GM23338 (cell line): ENCODE measurements around the gene LCLAT1. TPM values are rescaled to one million over a fixed set of nuclear protein-coding genes. Genes with fewer than 3 reads are reported as not detected.

Source experiments
- ATAC-seq: fragments of 200-7000 bp; cut with Tn5 transposase; 3 replicates; pipeline ENCODE4 v1.9.1; 2020
- DNase-seq: peaks from one replicate; pipeline ENCODE4 v3.0.0-alpha.2; 2015; ENCODE audit warnings: low spot score
- H2AFZ ChIP-seq: fragments of 200-600 bp; sonication (generic); 2 replicates; pipeline ENCODE4 v1.8.0; 2016; ENCODE audit warnings: antibody characterized with exemption, mild to moderate bottlenecking, moderate library complexity
- H3F3A ChIP-seq: fragments of 200-600 bp; sonication (generic); replicated peaks from 2 replicates; pipeline ENCODE4 v1.8.0; 2017; ENCODE audit warnings: antibody characterized with exemption, mixed run types, low read depth
- H3K27ac ChIP-seq: fragments of 200-600 bp; sonication (generic); 2 replicates; pipeline ENCODE4 v1.6.1; 2016; ENCODE audit warnings: low read depth
- H3K27me3 ChIP-seq: fragments of 200-600 bp; sonication (generic); 2 replicates; pipeline ENCODE4 v1.8.0; 2016; ENCODE audit warnings: mild to moderate bottlenecking, mixed run types, moderate library complexity; ENCODE audit not compliant: insufficient read depth
- H3K36me3 ChIP-seq: fragments of 200-600 bp; sonication (generic); 2 replicates; pipeline ENCODE4 v1.8.0; 2016; ENCODE audit warnings: mild to moderate bottlenecking; ENCODE audit not compliant: insufficient read depth
- H3K4me1 ChIP-seq: fragments of 200-600 bp; sonication (generic); 2 replicates; pipeline ENCODE4 v1.8.0; 2016; ENCODE audit warnings: mild to moderate bottlenecking, moderate library complexity; ENCODE audit not compliant: insufficient read depth
- H3K4me2 ChIP-seq: fragments of 200-600 bp; sonication (generic); 2 replicates; pipeline ENCODE4 v1.7.1; 2017; ENCODE audit warnings: mixed run types
- H3K4me3 ChIP-seq: fragments of 200-600 bp; sonication (generic); 2 replicates; pipeline ENCODE4 v1.6.1; 2016; ENCODE audit warnings: mixed run types
- H3K79me2 ChIP-seq: fragments of 200-600 bp; sonication (generic); replicated peaks from 2 replicates; pipeline ENCODE4 v1.8.0; 2017; ENCODE audit warnings: mild to moderate bottlenecking; ENCODE audit not compliant: insufficient read depth
- H3K9me2 ChIP-seq: fragments of 200-600 bp; sonication (generic); 2 replicates; pipeline ENCODE4 v1.8.0; 2017; ENCODE audit not compliant: insufficient read depth
- H4K20me1 ChIP-seq: fragments of 200-600 bp; sonication (generic); replicated peaks from 2 replicates; pipeline ENCODE4 v1.8.0; 2017; ENCODE audit warnings: mild to moderate bottlenecking; ENCODE audit not compliant: insufficient read depth
- H3K27ac Mint-ChIP-seq: 2 replicates; pipeline ENCODE4 v1.8.0; 2020; ENCODE audit warnings: inconsistent platforms, mild to moderate bottlenecking, moderate library complexity, mixed read lengths
- H3K27me3 Mint-ChIP-seq: 3 replicates; pipeline ENCODE4 v1.8.0; 2022; ENCODE audit warnings: low read depth, mild to moderate bottlenecking, moderate library complexity, mixed read lengths, inconsistent platforms; ENCODE audit not compliant: insufficient read depth, poor library complexity
- H3K36me3 Mint-ChIP-seq: 3 replicates; pipeline ENCODE4 v1.8.0; 2021; ENCODE audit warnings: low read depth, mild to moderate bottlenecking, inconsistent platforms, moderate library complexity, mixed read lengths
- H3K4me1 Mint-ChIP-seq: 3 replicates; pipeline ENCODE4 v1.8.0; 2020; ENCODE audit warnings: mild to moderate bottlenecking, inconsistent platforms, mixed read lengths
- H3K4me3 Mint-ChIP-seq: 3 replicates; pipeline ENCODE4 v1.8.0; 2021; ENCODE audit warnings: moderate library complexity, mild to moderate bottlenecking, inconsistent platforms, mixed read lengths
- H3K9me3 Mint-ChIP-seq: 3 replicates; pipeline ENCODE4 v1.8.0; 2020; ENCODE audit warnings: moderate library complexity, mild to moderate bottlenecking, inconsistent platforms, mixed read lengths
- CREB1 ChIP-seq: fragments of 250-450 bp; sonication (Bioruptor Pico); IDR thresholded peaks from 2 replicates; pipeline ENCODE4 v1.5.0; 2020; ENCODE audit warnings: low read depth, mild to moderate bottlenecking, moderate library complexity
- CTCF ChIP-seq, 2 experiments: fragments of 200-600 bp in 1 of 2; sonication (generic) in 1 of 2; conservative IDR thresholded peaks; 2 replicates each; pipeline versions ENCODE4 v1.5.1 to v1.6.1; 2016 to 2017; ENCODE audit warnings: antibody characterized with exemption in 2 of 2, low read depth in 2 of 2, mild to moderate bottlenecking in 2 of 2, moderate library complexity in 1 of 2
- ETS1 ChIP-seq: IDR thresholded peaks from 2 replicates; pipeline ENCODE4 v1.6.1; 2016; ENCODE audit warnings: antibody characterized with exemption
- EZH2 ChIP-seq: fragments of 200-600 bp; sonication (generic); IDR thresholded peaks from one replicate; pipeline ENCODE4 v1.8.0; 2017; ENCODE audit warnings: antibody characterized with exemption, mild to moderate bottlenecking, low read depth; ENCODE audit not compliant: unreplicated experiment
- EZH2phosphoT487 ChIP-seq: fragments of 200-600 bp; sonication (generic); IDR thresholded peaks from one replicate; pipeline ENCODE4 v1.8.1; 2018; ENCODE audit warnings: antibody characterized with exemption; ENCODE audit not compliant: unreplicated experiment
- JUNB ChIP-seq: IDR thresholded peaks from one replicate; pipeline ENCODE4 v1.6.1; 2016; ENCODE audit warnings: antibody characterized with exemption; ENCODE audit not compliant: unreplicated experiment
- NANOG ChIP-seq: IDR thresholded peaks from 2 replicates; pipeline ENCODE4 v1.6.1; 2016; ENCODE audit warnings: antibody characterized with exemption, borderline replicate concordance
- POLR2AphosphoS5 ChIP-seq: IDR thresholded peaks from 2 replicates; pipeline ENCODE4 v1.6.1; 2016; ENCODE audit warnings: antibody characterized with exemption, low read depth
- REST ChIP-seq: IDR thresholded peaks from one replicate; pipeline ENCODE4 v1.6.1; 2018; ENCODE audit warnings: antibody characterized with exemption; ENCODE audit not compliant: unreplicated experiment
- STAT1 ChIP-seq: IDR thresholded peaks from one replicate; pipeline ENCODE4 v1.6.1; 2016; ENCODE audit warnings: antibody characterized with exemption; ENCODE audit not compliant: unreplicated experiment
- ZNF114 ChIP-seq: fragments of 250-450 bp; sonication (Bioruptor Pico); IDR thresholded peaks from 2 replicates; pipeline ENCODE4 v1.5.0; 2020; ENCODE audit warnings: mild to moderate bottlenecking, moderate library complexity
- ZNF331 ChIP-seq: fragments of 250-450 bp; sonication (Bioruptor Pico); IDR thresholded peaks from 2 replicates; pipeline ENCODE4 v1.5.0; 2020; ENCODE audit warnings: low read depth, mild to moderate bottlenecking, moderate library complexity
- ZNF462 ChIP-seq: fragments of 250-450 bp; sonication (Bioruptor Pico); IDR thresholded peaks from 2 replicates; pipeline ENCODE4 v1.5.0; 2020; ENCODE audit warnings: mild to moderate bottlenecking, moderate library complexity
- polyA plus RNA-seq: library from polyadenylated mRNA; unstranded; fragments of >200 nt; fragmentation: Nextera tagmentation; extraction: Ambion mirVana; gene quantifications from 2 replicates; pipeline ENCODE4 v1.2.1, GENCODE V29; 2016
- total RNA-seq: library from RNA; depleted of rRNA; stranded (reverse); fragments of >200 nt; shearing (Covaris generic); gene quantifications from 2 replicates; pipeline ENCODE4 v1.2.3, GENCODE V29; 2014

The LCLAT1 gene
- total and polyA plus RNA-seq, 2 experiments from 2014 or later = 11.5 to 30.1 TPM

- Histone ChIP-seq H3K79me2 (peaks cover 72% of the 10 kb centered on the region), H3K27ac (no peak overlapping the region), H2AFZ (no peak overlapping the region), H3K4me1 (no peaks in the 10 kb centered on the region), H3K27me3 (no peaks in the 10 kb centered on the region), H4K20me1 (no peaks in the 10 kb centered on the region), H3K4me3 (no peak overlapping the region), H3K36me3 (peaks cover 23% of the 10 kb centered on the region; the same call in 1 of the 2 replicates), H3F3A (no peaks in the 10 kb centered on the region), H3K4me2 (no peak overlapping the region), H3K9me2 (no peaks in the 10 kb centered on the region)
- Mint-ChIP-seq H3K4me3 (no peak overlapping the region), H3K27ac (no peak overlapping the region), H3K36me3 (peaks cover 45% of the 10 kb centered on the region), H3K9me3 (peaks cover 37% of the 10 kb centered on the region), H3K4me1 (peaks cover 9% of the 10 kb centered on the region), H3K27me3 (peaks cover 1% of the 10 kb centered on the region)
- DNase-seq (no peak), ATAC-seq (no peak)
- no peak for TF ChIP-seq STAT1
- TF ChIP-seq CREB1 (CRISPR knock-in tag) = no peak
- no peak for TF ChIP-seq ETS1
- TF ChIP-seq ZNF462 (CRISPR knock-in tag) = no peak
- no peak for TF ChIP-seq JUNB
- no peak for TF ChIP-seq CTCF (conservative IDR thresholded peaks at IDR 0.05; ENCODE audit: low read depth in 2 of 2)
- TF ChIP-seq POLR2AphosphoS5 = no peak
- TF ChIP-seq EZH2 = no peak
- no peak for TF ChIP-seq ZNF331
- no peak for TF ChIP-seq ZNF114 (CRISPR knock-in tag)
- no peak for TF ChIP-seq REST
- TF ChIP-seq NANOG = no peak
- no peak for TF ChIP-seq EZH2phosphoT487
Measured at GRCh38 chr2:30502310-30502709, 55.3 kb downstream of the LCLAT1 start.
